A549 (cell line): ENCODE data around the gene ARL5C. TPM values are rescaled to one million over a fixed set of nuclear protein-coding genes. Genes with fewer than 3 reads are reported as not detected.

ENCODE experiments used
- ATAC-seq, 2 experiments: fragments of 200-7000 bp in 1 of 2; fragments of >200 bp in 1 of 2; cut with Nextera tagmentation in 1 of 2; cut with Tn5 transposase in 1 of 2; 3 replicates each; pipeline versions ENCODE4 v1.8.0 to v1.9.1; 2018 to 2020; ENCODE audit warnings: mild to moderate bottlenecking in 1 of 2, moderate library complexity in 1 of 2
- CTCF ChIA-PET: fragments of 300-600 bp; sonication (Branson Sonifier 250); formaldehyde crosslinking; extraction: SDS; loops from one replicate; lab custom pipeline; 2021; ENCODE audit warnings: antibody characterized with exemption, inconsistent platforms; lab: Yijun Ruan, JAX
- POLR2A ChIA-PET: fragments of 350-600 bp; formaldehyde crosslinking; extraction: SDS; loops from one replicate; lab custom pipeline; 2021; ENCODE audit warnings: antibody characterized with exemption, inconsistent platforms; lab: Yijun Ruan, JAX
- DNase-seq, 2 experiments: peaks; one replicate each; pipeline versions ENCODE4 v3.0.0 to v3.0.0-alpha.2; 2011 to 2016; ENCODE audit warnings: low read depth in 1 of 2, low spot score in 1 of 2
- FAIRE-seq: peaks from 2 replicates; lab custom pipeline; 2011; peaks lifted over from hg19 to GRCh38; lab: Jason Lieb, UNC
- H3K27ac ChIP-seq, 2 experiments: fragments of >200 bp; sonication (Bioruptor Twin); formaldehyde crosslinking; 3 replicates each; pipeline ENCODE4 v1.5.1; 2016 to 2017
- H3K4me1 ChIP-seq: fragments of >200 bp; sonication (Bioruptor Twin); formaldehyde crosslinking; 3 replicates; pipeline ENCODE4 v1.6.1; 2016
- H3K4me2 ChIP-seq: fragments of >200 bp; sonication (Bioruptor Twin); formaldehyde crosslinking; 3 replicates; pipeline ENCODE4 v1.6.1; 2016
- H3K4me3 ChIP-seq: fragments of >200 bp; sonication (Bioruptor Twin); formaldehyde crosslinking; 3 replicates; pipeline ENCODE4 v1.5.1; 2016
- H3K9me3 ChIP-seq: fragments of >200 bp; sonication (Bioruptor Twin); formaldehyde crosslinking; 3 replicates; pipeline ENCODE4 v1.6.1; 2016
- FOSB ChIP-seq: fragments of 250-450 bp; sonication (Bioruptor Pico); IDR thresholded peaks from 2 replicates; pipeline ENCODE4 v1.5.0; 2020; ENCODE audit warnings: mild to moderate bottlenecking, moderate library complexity
- FOXS1 ChIP-seq: fragments of 250-450 bp; sonication (Bioruptor Pico); IDR thresholded peaks from 2 replicates; pipeline ENCODE4 v1.5.0; 2020; ENCODE audit warnings: mild to moderate bottlenecking, moderate library complexity
- HOXA7 ChIP-seq: fragments of 250-450 bp; sonication (Bioruptor Pico); IDR thresholded peaks from 2 replicates; pipeline ENCODE4 v1.5.0; 2020; ENCODE audit warnings: mild to moderate bottlenecking, moderate library complexity
- JUN ChIP-seq, 2 experiments: fragments of >200 bp; sonication (Bioruptor Twin); formaldehyde crosslinking; IDR thresholded peaks; 2 replicates in 1 of 2; 3 replicates in 1 of 2; pipeline ENCODE4 v1.6.1; 2016 to 2017
- JUNB ChIP-seq: fragments of >200 bp; sonication (Bioruptor Twin); formaldehyde crosslinking; IDR thresholded peaks from 2 replicates; pipeline ENCODE4 v1.6.1; 2016
- MAFK ChIP-seq: fragments of 450-650 bp; IDR thresholded peaks from 2 replicates; pipeline ENCODE4 v1.6.1; 2014; ENCODE audit not compliant: partially characterized antibody
- MYC ChIP-seq: IDR thresholded peaks from 2 replicates; pipeline ENCODE4 v1.6.1; 2012; ENCODE audit warnings: mild to moderate bottlenecking, inconsistent platforms, low read length, improper control_type of control experiment, borderline replicate concordance
- POLR2A ChIP-seq: IDR thresholded peaks from 2 replicates; pipeline ENCODE4 v1.6.1; 2012; ENCODE audit warnings: mild to moderate bottlenecking, low read length
- POLR2AphosphoS2 ChIP-seq: conservative IDR thresholded peaks from 2 replicates; pipeline ENCODE4 v1.6.1; 2012; ENCODE audit warnings: low read length, improper control_type of control experiment, inconsistent platforms
- RARB ChIP-seq: fragments of 250-450 bp; sonication (Bioruptor Pico); IDR thresholded peaks from 2 replicates; pipeline ENCODE4 v1.8.0; 2021; ENCODE audit warnings: mild to moderate bottlenecking, moderate library complexity
- RCOR1 ChIP-seq: fragments of 150-350 bp; IDR thresholded peaks from 2 replicates; pipeline ENCODE4 v1.6.1; 2014; ENCODE audit warnings: antibody characterized with exemption, low read length, low read depth
- RFX5 ChIP-seq: fragments of 450-650 bp; IDR thresholded peaks from 2 replicates; pipeline ENCODE4 v1.7.1; 2014; ENCODE audit warnings: antibody characterized with exemption, mild to moderate bottlenecking, moderate library complexity
- TFCP2L1 ChIP-seq: fragments of 250-450 bp; sonication (Bioruptor Pico); IDR thresholded peaks from 2 replicates; pipeline ENCODE4 v1.5.0; 2021; ENCODE audit warnings: mild to moderate bottlenecking
- WGBS: methylation state at CpG from one replicate; pipeline ENCODE4 v1.1.6; 2017; ENCODE audit errors: missing lambda C conversion rate; 5-methylcytosine and 5-hydroxymethylcytosine counted together
- polyA plus RNA-seq, 4 experiments: library from polyadenylated mRNA; depleted of rRNA in 3 of 4; stranded (reverse); fragments of >200 nt; fragmentation: RNase III in 1 of 4; extraction: RNeasy Plus Mini Kit Qiagen cat#74134 plus additional on column Dnase treatment in 1 of 4; gene quantifications; 2 replicates in 3 of 4; 3 replicates in 1 of 4; pipeline ENCODE4 v1.2.3, GENCODE V29; 2011 to 2017
- TF ChIP-seq, protein P1 (sequence below): fragments of 250-450 bp; sonication (Bioruptor Pico); IDR thresholded peaks from 2 replicates; pipeline ENCODE4 v1.5.0; 2021; ENCODE audit warnings: mild to moderate bottlenecking, moderate library complexity, borderline replicate concordance
- TF ChIP-seq, protein P2 (sequence below): fragments of 250-450 bp; sonication (Bioruptor Pico); IDR thresholded peaks from 2 replicates; pipeline ENCODE4 v1.5.0; 2020; ENCODE audit warnings: low read depth, mild to moderate bottlenecking, moderate library complexity

ARL5C gene
- polyA plus RNA-seq, 2 of the 4 experiments (the other 2 are of a cell fraction) = not detected

DNA sequence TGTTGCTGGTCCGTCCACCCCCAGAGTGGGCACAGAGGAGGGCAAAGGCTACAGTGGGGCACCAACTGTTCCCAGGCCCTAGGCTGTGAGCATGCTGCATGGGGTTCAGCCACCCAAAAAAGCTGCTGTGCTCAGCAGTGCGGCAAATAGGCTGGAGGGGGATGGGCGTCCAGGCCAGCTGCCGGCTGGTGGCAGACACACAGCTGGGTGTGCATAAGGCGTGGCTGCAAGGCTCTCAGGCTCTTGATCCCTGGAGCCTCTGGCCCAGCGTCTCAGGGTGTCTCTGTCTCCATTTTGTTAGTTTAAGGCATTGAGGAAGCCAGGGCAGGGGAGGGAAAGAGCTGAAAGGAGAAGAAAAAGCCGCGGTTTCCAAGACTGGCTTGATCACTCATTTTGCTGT, 42.9 kb upstream of the ARL5C start:
- Histone ChIP-seq H3K9me3 (no peaks in the 10 kb centered on the region), H3K4me3 (no peak overlapping the region), H3K27ac (peak overlapping the region; percentile 64 to 73; a peak in 3 of 6 replicates), H3K4me1 (peaks cover 30% of the 10 kb centered on the region), H3K4me2 (peak overlapping the region; percentile 72)
- WGBS = 48% methylated on average over 8 of the region's 8 CpGs
- DNase-seq (peak in 1 of 2 experiments; percentile 54), ATAC-seq (peak; percentile 11 to 23; a peak in 4 of 6 replicates), FAIRE-seq (no peak)
- ChIA-PET CTCF (interaction anchor here (1.4 to 31.5 kb wide), 8 partner anchors 9 to 414 kb away, joined by 4 to 1140 read pairs (median 7); partner anchors contain the start of gene RPL19), POLR2A (interaction anchor here (0.6 to 2.4 kb wide), 3 partner anchors 9 to 357 kb away, joined by 3 to 16 read pairs (median 9); partner anchors contain the start of gene RPL19)
- TF ChIP-seq POLR2A (no peak), MAFK (peak; percentile 31)
- TF ChIP-seq, all 56 proteins: peak for 1

DNA sequence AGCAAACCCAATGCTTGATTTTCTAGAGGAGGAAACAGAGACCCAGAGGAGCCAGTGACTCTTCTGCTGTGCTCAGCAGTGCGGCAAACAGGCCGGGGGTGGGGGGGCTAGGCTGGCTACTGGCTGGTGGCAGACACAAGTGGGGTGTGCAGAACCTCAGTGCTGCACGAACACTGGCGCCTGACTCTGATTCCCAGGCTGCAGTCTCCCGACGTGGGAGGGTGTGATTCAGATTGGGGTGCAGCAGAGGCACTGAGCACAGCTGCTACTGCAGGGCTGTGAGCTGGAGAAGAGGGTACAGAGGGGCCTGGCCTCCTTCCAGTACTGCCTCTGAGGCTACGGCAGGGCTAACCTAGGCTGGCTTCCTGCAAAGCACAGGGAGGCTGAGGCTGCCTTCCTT, 42.2 kb upstream of the ARL5C start:
- FAIRE-seq (no peak), ATAC-seq (peak; percentile 6 to 17; a peak in 4 of 6 replicates), DNase-seq (no peak)
- no peak for TF ChIP-seq JUNB
- TF ChIP-seq, all 56 proteins: peak for 0
- H3K4me3 ChIP-seq = no peak overlapping the region
- H3K4me1 ChIP-seq = peaks cover 22% of the 10 kb centered on the region
- WGBS = 71% methylated on average over 7 of the region's 7 CpGs
- ChIA-PET POLR2A (interaction anchor here (0.9 to 2.4 kb wide), 2 partner anchors 8 to 356 kb away, joined by 3 to 16 read pairs; partner anchors contain the start of gene RPL19), CTCF (interaction anchor here (1.0 to 31.5 kb wide), 12 partner anchors 11 to 415 kb away, joined by 4 to 1140 read pairs (median 10); no protein-coding TSS in a partner anchor)
- H3K9me3 ChIP-seq = no peaks in the 10 kb centered on the region
- no peak overlapping the region; a peak in 1 of 6 replicates for H3K27ac ChIP-seq
- H3K4me2 ChIP-seq = no peak overlapping the region

DNA sequence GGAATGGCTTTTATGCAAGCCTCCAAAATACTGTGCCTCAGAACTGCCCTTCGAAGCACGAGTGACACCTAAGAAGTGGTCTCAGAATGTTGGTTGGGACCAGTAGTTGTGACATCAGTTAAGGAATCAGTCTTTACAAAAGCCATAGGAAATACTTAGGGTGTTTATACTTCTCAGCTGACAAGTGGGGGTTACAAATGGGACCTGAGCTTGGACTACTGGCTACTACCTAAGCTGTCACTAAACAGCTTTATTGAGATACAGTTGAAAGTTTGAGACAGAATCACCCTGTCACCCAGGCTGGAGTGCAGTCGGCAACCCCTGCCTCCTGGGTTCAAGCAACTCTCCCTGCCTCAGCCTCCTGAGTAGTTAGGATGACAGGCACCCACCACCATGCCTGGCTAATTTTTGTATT, 39.2 kb upstream of the ARL5C start:
- ChIA-PET CTCF (interaction anchor here (0.7 to 31.5 kb wide), 4 partner anchors 14 to 418 kb away, joined by 3 to 1140 read pairs (median 74); no protein-coding TSS in a partner anchor), POLR2A (interaction anchor here (0.6 to 3.3 kb wide), 5 partner anchors 7 to 40 kb away, joined by 3 to 34 read pairs (median 6); no protein-coding TSS in a partner anchor)
- TF ChIP-seq HOXA7 (CRISPR knock-in tag) (peak; percentile 78), JUN (IDR thresholded peaks at IDR 0.05) (peak in 1 of 2 experiments; percentile 35; a peak in 2 of 5 replicates), POLR2AphosphoS2 (peak; percentile 89; the same call in 1 of the 2 replicates), RARB (CRISPR knock-in tag) (peak; percentile 64; the same call in 1 of the 2 replicates), TFCP2L1 (peak; percentile 92), MAFK (no peak), MYC (no peak), FOSB (CRISPR knock-in tag) (peak; percentile 71; the same call in 1 of the 2 replicates)
- TF ChIP-seq, protein P1, sequence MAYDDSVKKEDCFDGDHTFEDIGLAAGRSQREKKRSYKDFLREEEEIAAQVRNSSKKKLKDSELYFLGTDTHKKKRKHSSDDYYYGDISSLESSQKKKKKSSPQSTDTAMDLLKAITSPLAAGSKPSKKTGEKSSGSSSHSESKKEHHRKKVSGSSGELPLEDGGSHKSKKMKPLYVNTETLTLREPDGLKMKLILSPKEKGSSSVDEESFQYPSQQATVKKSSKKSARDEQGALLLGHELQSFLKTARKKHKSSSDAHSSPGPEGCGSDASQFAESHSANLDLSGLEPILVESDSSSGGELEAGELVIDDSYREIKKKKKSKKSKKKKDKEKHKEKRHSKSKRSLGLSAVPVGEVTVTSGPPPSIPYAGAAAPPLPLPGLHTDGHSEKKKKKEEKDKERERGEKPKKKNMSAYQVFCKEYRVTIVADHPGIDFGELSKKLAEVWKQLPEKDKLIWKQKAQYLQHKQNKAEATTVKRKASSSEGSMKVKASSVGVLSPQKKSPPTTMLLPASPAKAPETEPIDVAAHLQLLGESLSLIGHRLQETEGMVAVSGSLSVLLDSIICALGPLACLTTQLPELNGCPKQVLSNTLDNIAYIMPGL = no peak
- no peak for ATAC-seq
- no peak for DNase-seq
- no peak overlapping the region for H3K4me2 ChIP-seq
- no peak overlapping the region for H3K4me3 ChIP-seq
- H3K4me1 ChIP-seq = peaks cover 34% of the 10 kb centered on the region
- no peak overlapping the region for H3K27ac ChIP-seq
- 93% methylated on average over 3 of the region's 3 CpGs for WGBS
- FAIRE-seq = no peak
- H3K9me3 ChIP-seq = no peaks in the 10 kb centered on the region

DNA sequence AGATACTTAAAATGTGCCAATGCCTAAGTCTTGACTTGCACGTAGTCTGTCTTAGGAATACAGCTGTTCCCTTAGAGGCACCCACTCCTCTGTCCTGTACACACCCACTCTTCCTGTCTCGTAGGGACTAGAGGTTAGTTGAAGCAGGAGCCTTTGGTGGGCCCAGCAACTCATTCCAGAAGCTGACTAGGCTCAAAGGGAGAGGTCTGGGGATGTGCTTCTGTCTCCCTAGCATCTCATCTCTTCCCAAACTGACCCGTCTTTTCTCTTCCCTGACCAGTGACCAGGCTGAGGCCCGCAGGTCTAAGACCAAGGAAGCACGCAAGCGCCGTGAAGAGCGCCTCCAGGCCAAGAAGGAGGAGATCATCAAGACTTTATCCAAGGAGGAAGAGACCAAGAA, 38.3 kb upstream of the ARL5C start:
- Histone ChIP-seq H3K9me3 (no peaks in the 10 kb centered on the region), H3K27ac (no peak overlapping the region), H3K4me3 (no peak overlapping the region), H3K4me1 (peaks cover 25% of the 10 kb centered on the region), H3K4me2 (no peak overlapping the region)
- ChIA-PET POLR2A (interaction anchor here (0.6 to 1.2 kb wide), 2 partner anchors 8 to 32 kb away, joined by 3 to 7 read pairs; no protein-coding TSS in a partner anchor), CTCF (interaction anchor here (0.9 to 31.5 kb wide), 4 partner anchors 15 to 149 kb away, joined by 3 to 1140 read pairs (median 54); no protein-coding TSS in a partner anchor)
- DNase-seq = no peak
- TF ChIP-seq RCOR1 (no peak), FOXS1 (CRISPR knock-in tag) (no peak), JUNB (no peak), TFCP2L1 (no peak), RFX5 (no peak)
- TF ChIP-seq, protein P2, sequence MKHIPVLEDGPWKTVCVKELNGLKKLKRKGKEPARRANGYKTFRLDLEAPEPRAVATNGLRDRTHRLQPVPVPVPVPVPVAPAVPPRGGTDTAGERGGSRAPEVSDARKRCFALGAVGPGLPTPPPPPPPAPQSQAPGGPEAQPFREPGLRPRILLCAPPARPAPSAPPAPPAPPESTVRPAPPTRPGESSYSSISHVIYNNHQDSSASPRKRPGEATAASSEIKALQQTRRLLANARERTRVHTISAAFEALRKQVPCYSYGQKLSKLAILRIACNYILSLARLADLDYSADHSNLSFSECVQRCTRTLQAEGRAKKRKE (CRISPR knock-in tag) = no peak
- TF ChIP-seq, protein P1 = no peak
- no peak for FAIRE-seq
- no peak for ATAC-seq
- 91% methylated on average over 8 of the region's 8 CpGs for whole genome bisulfite sequencing
